ENCODE data around the gene UCK2. TPM values are rescaled to one million over a fixed set of nuclear protein-coding genes. Genes with fewer than 3 reads are reported as not detected.
"Not testable (repeated sequence)": the region's sequence is repeated elsewhere in the genome, so short reads cannot be mapped to it uniquely, and the experiment has no call there.

The UCK2 gene
- 10 to 100 TPM; 69.4 to 81.5 TPM for total RNA-seq

GRCh38 chr1:165827268-165828102 lies at the start of gene UCK2:
Gene UCK2 (plus strand): TSS chr1:165827614. CDS start chr1:165827834, 220 bp downstream.
- ChIA-PET CTCF (interaction anchor here (0.8 to 1.7 kb wide), 3 partner anchors 14 to 227 kb away, joined by 3 to 5 read pairs (median 4); no protein-coding TSS in a partner anchor), POLR2A (no interaction called here)
- peak; percentile 76 for ATAC-seq
- peak; percentile 83 for DNase-seq
- intact Hi-C loops (cut with DNase I, micrococcal nuclease), result loop anchor here (1.0 to 5.0 kb wide), 12 partner anchors 44 to 665 kb away; partner anchors contain the start of genes ALDH9A1 (in 2 of the 2), TMCO1 (in 2 of the 2) and FAM78B (in 1 of the 2)
- H3K27me3 Mint-ChIP-seq, result no peaks in the 10 kb centered on the region
- H3K27ac Mint-ChIP-seq, result peak within 1 kb of the TSS; percentile 92
- no peaks in the 10 kb centered on the region for H3K9me3 Mint-ChIP-seq (ENCODE audit: low read depth)
- peaks cover 13% of the 10 kb centered on the region for H3K4me1 Mint-ChIP-seq
- peaks cover 17% of the 10 kb centered on the region for H3K36me3 Mint-ChIP-seq (ENCODE audit: low read depth)
- H3K4me3 Mint-ChIP-seq, result peak within 1 kb of the TSS; percentile 96

- CTCF ChIA-PET; H3K9me3 Mint-ChIP-seq (ENCODE audit: low read depth); H3K4me3 Mint-ChIP-seq; H3K36me3 Mint-ChIP-seq (ENCODE audit: low read depth); intact Hi-C loops (cut with DNase I, micrococcal nuclease); H3K27me3 Mint-ChIP-seq; H3K27ac Mint-ChIP-seq; H3K4me1 Mint-ChIP-seq; ATAC-seq; POLR2A ChIA-PET; DNase-seq: not testable (repeated sequence)
Measured at GRCh38 chr1:165778197-165778596, 49.2 kb upstream of the UCK2 start.

GRCh38 chr1:165783519-165783918 lies 43.9 kb upstream of the UCK2 start:
- intact Hi-C loops (cut with DNase I, micrococcal nuclease); ATAC-seq; H3K27ac Mint-ChIP-seq; H3K4me1 Mint-ChIP-seq; CTCF ChIA-PET; DNase-seq; H3K36me3 Mint-ChIP-seq (ENCODE audit: low read depth); H3K27me3 Mint-ChIP-seq; H3K9me3 Mint-ChIP-seq (ENCODE audit: low read depth); POLR2A ChIA-PET; H3K4me3 Mint-ChIP-seq: not testable (repeated sequence)

- CTCF ChIA-PET, result no interaction called here
- POLR2A ChIA-PET, result no interaction called here
- no peak overlapping the region for H3K4me3 Mint-ChIP-seq
- no peak overlapping the region for H3K27ac Mint-ChIP-seq
- no peaks in the 10 kb centered on the region for H3K36me3 Mint-ChIP-seq (ENCODE audit: low read depth)
- ATAC-seq (no peak), DNase-seq (no peak)
- H3K4me1 Mint-ChIP-seq, result no peaks in the 10 kb centered on the region
- intact Hi-C loops (cut with DNase I, micrococcal nuclease), result no loop called here
- H3K27me3 Mint-ChIP-seq, result peaks cover 7% of the 10 kb centered on the region
- H3K9me3 Mint-ChIP-seq (ENCODE audit: low read depth), result no peaks in the 10 kb centered on the region
Measured at GRCh38 chr1:165787741-165788140, 39.7 kb upstream of the UCK2 start.

- Mint-ChIP-seq H3K36me3 (ENCODE audit: low read depth) (no peaks in the 10 kb centered on the region), H3K9me3 (ENCODE audit: low read depth) (no peaks in the 10 kb centered on the region), H3K4me1 (no peaks in the 10 kb centered on the region), H3K27ac (no peak overlapping the region), H3K27me3 (peaks cover 12% of the 10 kb centered on the region), H3K4me3 (no peak overlapping the region)
- CTCF ChIA-PET, result no interaction called here
- POLR2A ChIA-PET, result no interaction called here
- ATAC-seq, result no peak
- DNase-seq, result no peak
- intact Hi-C loops (cut with DNase I, micrococcal nuclease), result no loop called here
Measured at GRCh38 chr1:165793951-165794350, 33.5 kb upstream of the UCK2 start.

GRCh38 chr1:165795894-165796293 lies 31.5 kb upstream of the UCK2 start:
- no peak overlapping the region for H3K27ac Mint-ChIP-seq

GRCh38 chr1:165799387-165799786 lies 28.0 kb upstream of the UCK2 start:
- ATAC-seq (no peak), DNase-seq (no peak)
- peaks cover 2% of the 10 kb centered on the region for H3K9me3 Mint-ChIP-seq (ENCODE audit: low read depth)
- ChIA-PET CTCF (interaction anchor here (0.7 kb wide), 1 partner anchor 79 kb away, joined by 3 read pairs; no protein-coding TSS in a partner anchor), POLR2A (no interaction called here)
- no peaks in the 10 kb centered on the region for H3K4me1 Mint-ChIP-seq
- peaks cover 3% of the 10 kb centered on the region for H3K27me3 Mint-ChIP-seq
- intact Hi-C loops (cut with DNase I, micrococcal nuclease), result no loop called here
- H3K27ac Mint-ChIP-seq, result no peak overlapping the region
- no peaks in the 10 kb centered on the region for H3K36me3 Mint-ChIP-seq (ENCODE audit: low read depth)
- no peak overlapping the region for H3K4me3 Mint-ChIP-seq

More at GRCh38 chr1:165795894-165796293, 31.5 kb upstream of the UCK2 start:
- intact Hi-C loops (cut with DNase I, micrococcal nuclease), result no loop called here
- Mint-ChIP-seq H3K9me3 (ENCODE audit: low read depth) (peaks cover 2% of the 10 kb centered on the region), H3K4me3 (no peak overlapping the region), H3K4me1 (no peaks in the 10 kb centered on the region), H3K27me3 (peaks cover 13% of the 10 kb centered on the region), H3K36me3 (ENCODE audit: low read depth) (no peaks in the 10 kb centered on the region)
- ChIA-PET CTCF (no interaction called here), POLR2A (no interaction called here)
- ATAC-seq (no peak), DNase-seq (no peak)

GRCh38 chr1:165804513-165804912 lies 22.9 kb upstream of the UCK2 start:
- H3K4me3 Mint-ChIP-seq; CTCF ChIA-PET; H3K36me3 Mint-ChIP-seq (ENCODE audit: low read depth); POLR2A ChIA-PET; H3K4me1 Mint-ChIP-seq; ATAC-seq; H3K27ac Mint-ChIP-seq; H3K27me3 Mint-ChIP-seq; intact Hi-C loops (cut with DNase I, micrococcal nuclease); H3K9me3 Mint-ChIP-seq (ENCODE audit: low read depth); DNase-seq: not testable (repeated sequence)

- Mint-ChIP-seq H3K9me3 (ENCODE audit: low read depth) (no peaks in the 10 kb centered on the region), H3K27me3 (peaks cover 4% of the 10 kb centered on the region), H3K36me3 (ENCODE audit: low read depth) (no peaks in the 10 kb centered on the region), H3K4me3 (no peak overlapping the region), H3K4me1 (no peaks in the 10 kb centered on the region), H3K27ac (no peak overlapping the region)
- DNase-seq (no peak), ATAC-seq (no peak)
- POLR2A ChIA-PET, result no interaction called here
- intact Hi-C loops (cut with DNase I, micrococcal nuclease), result no loop called here
- CTCF ChIA-PET, result no interaction called here
Measured at GRCh38 chr1:165807613-165808012, 19.8 kb upstream of the UCK2 start.

- Mint-ChIP-seq H3K27me3 (peaks cover 5% of the 10 kb centered on the region), H3K4me3 (no peak overlapping the region), H3K4me1 (no peaks in the 10 kb centered on the region), H3K9me3 (ENCODE audit: low read depth) (peaks cover 2% of the 10 kb centered on the region), H3K36me3 (ENCODE audit: low read depth) (no peaks in the 10 kb centered on the region), H3K27ac (no peak overlapping the region)
- ChIA-PET CTCF (interaction anchor here (0.6 kb wide), 1 partner anchor 14 kb away, joined by 3 read pairs; no protein-coding TSS in a partner anchor), POLR2A (no interaction called here)
- DNase-seq, result no peak
- intact Hi-C loops (cut with DNase I, micrococcal nuclease), result no loop called here
- ATAC-seq, result no peak
Measured at GRCh38 chr1:165815725-165816124, 11.7 kb upstream of the UCK2 start.

- DNase-seq (no peak), ATAC-seq (no peak)
- Mint-ChIP-seq H3K36me3 (ENCODE audit: low read depth) (no peaks in the 10 kb centered on the region), H3K27me3 (peaks cover 5% of the 10 kb centered on the region), H3K4me3 (no peak overlapping the region), H3K27ac (no peak overlapping the region), H3K9me3 (ENCODE audit: low read depth) (peaks cover 2% of the 10 kb centered on the region), H3K4me1 (no peaks in the 10 kb centered on the region)
- intact Hi-C loops (cut with DNase I, micrococcal nuclease), result no loop called here
- ChIA-PET POLR2A (no interaction called here), CTCF (no interaction called here)
Measured at GRCh38 chr1:165816157-165816556, 11.3 kb upstream of the UCK2 start.

GRCh38 chr1:165816826-165817497 lies 10.5 kb upstream of the UCK2 start:
- H3K4me1 Mint-ChIP-seq, result no peaks in the 10 kb centered on the region
- ATAC-seq, result no peak
- intact Hi-C loops (cut with DNase I, micrococcal nuclease), result no loop called here
- ChIA-PET CTCF (no interaction called here), POLR2A (no interaction called here)
- DNase-seq, result no peak
- peaks cover 2% of the 10 kb centered on the region for H3K9me3 Mint-ChIP-seq (ENCODE audit: low read depth)
- no peak overlapping the region for H3K27ac Mint-ChIP-seq
- no peaks in the 10 kb centered on the region for H3K36me3 Mint-ChIP-seq (ENCODE audit: low read depth)
- H3K4me3 Mint-ChIP-seq, result no peak overlapping the region
- H3K27me3 Mint-ChIP-seq, result peaks cover 3% of the 10 kb centered on the region

All from activated CD4-positive, alpha-beta T cell treated with anti-CD3 and anti-CD28 coated beads for 36 hours (primary cell).